Left renal pelvis (tissue), 4 donors: ENCODE results near the gene MPPED2. TPM values are rescaled to one million over a fixed set of nuclear protein-coding genes. Genes with fewer than 3 reads are reported as not detected.

Source experiments
- DNase-seq, 4 donors: peaks; one replicate each; pipeline ENCODE4 v3.0.0-alpha.2; 2013; ENCODE audit warnings: low read depth in 4 of 4, low spot score in 3 of 4
- polyA plus RNA-seq, 4 donors: library from polyadenylated mRNA; unstranded; fragments of 120-200 nt; gene quantifications; one replicate each; pipeline ENCODE4 v1.2.1, GENCODE V29; 2013; ENCODE audit not compliant: insufficient read length in 4 of 4

MPPED2 gene
- polyA plus RNA-seq, 4 donors, result 18.8 to 58.4 (median 22.3) TPM

GRCh38 chr11:30535818-30536217 is 50.3 kb downstream of the MPPED2 start:
- no peak for DNase-seq

DNA sequence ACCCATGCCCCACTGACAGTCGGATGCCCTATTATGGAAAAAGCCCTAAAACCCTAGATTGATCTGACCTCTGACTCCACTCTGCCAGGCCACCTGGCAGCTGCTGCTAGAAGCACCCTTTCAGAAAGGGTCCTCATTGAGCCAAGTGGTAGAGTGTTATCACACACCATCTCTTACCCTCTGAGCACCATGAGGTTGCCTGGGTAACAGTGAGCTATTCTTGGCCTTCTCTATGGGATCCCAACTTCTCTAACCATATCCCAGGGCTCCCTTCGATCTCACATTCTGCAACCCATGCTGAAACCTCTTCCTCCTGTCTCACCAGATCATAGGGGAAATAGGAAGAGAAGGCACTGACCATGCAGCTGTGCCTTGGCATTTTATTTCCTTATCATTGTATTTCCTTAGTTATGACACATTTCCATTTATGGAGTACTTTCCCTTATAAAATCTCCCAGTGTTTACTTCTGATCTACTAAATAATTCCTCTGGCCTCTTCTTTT is 52.7 kb downstream of the MPPED2 start:
- DNase-seq, result no peak

DNA sequence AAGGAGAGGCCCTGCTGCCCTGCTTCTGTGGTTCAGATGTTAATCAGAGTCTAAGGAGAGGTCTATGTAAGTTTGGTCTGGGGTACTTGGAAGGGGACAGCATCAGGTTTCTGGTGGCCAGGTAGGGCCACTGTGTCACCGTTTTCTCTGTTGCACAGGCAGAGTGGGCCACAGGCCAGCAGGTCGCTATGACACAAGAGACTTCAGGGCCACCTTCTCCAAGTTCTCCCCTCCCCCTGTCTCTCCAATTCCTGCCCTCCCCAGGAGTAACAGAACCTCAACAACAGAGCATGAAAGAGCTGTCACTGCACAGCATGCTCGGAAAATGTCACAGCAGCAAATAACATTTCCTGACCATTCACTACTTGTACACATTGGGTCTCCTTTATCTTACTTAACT is 58.6 kb downstream of the MPPED2 start:
- DNase-seq, result no peak

- no peak for DNase-seq
Measured at GRCh38 chr11:30526558-30526957, 59.6 kb downstream of the MPPED2 start.

DNA sequence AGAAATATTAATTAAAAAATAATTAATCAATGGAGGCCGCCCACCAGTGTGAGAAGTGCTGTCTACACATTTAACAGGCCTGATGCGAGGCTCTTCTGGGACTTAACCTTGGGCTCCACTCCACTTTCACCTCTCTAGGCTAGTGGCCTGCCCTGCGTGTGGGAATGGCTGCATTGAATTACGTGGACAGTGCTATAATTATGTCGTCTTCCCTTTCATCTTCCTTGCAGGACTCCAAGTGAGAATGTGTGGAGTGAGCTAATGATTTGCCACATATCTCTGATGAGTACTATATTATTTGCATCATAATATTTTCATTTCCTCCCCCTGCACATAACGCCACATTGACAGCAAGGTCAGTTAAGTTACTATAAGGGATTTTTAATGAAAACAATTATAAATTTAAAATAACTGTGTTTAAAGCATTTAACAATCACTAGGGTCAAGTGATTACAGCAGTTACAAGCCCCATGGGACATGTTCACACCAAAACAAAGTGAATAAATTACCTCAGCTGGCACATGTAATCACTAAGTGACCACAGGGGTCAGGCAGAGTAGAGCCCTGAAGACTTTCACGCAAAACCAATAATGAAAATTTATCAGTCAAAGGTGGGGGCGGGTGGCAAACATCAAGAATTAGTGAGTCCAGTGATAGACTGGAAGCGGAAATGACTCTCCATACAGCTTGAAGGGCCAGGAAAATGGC is 63.5 kb downstream of the MPPED2 start:
- DNase-seq, result no peak

DNA sequence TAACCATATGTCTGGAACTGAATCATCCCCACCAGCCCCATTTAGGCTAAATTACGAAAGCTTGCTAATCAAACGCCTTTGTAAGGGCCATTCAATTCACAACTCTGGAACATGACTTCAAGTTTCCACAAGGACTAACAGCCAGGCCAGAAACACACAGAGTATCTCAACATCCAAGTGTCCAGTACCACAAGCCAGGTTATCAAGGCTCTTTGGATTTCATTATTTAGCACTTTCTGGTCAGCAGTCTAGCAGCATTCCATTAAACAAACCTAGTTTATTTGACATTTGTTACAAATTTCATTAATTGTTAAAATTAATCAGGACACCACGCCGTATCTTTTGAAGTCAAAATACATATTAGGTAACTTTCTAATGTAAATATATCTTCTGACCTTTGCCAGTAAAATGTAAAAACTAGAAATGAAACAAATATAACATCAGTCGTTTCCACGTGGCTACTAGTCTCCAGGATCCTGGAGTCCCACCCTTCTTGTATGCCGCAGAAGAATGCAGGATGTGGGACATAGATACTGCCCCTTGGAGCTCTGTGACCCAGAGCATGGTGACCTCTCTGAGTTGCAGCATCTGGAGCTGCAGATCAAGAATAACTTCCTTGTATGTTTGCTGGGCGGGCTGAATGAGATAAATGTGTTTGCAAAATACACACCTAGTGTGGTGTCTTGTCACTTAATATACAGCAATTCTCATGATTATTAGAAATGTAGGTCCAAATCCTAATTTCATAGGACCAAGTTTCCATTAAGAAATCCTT is 64.7 kb downstream of the MPPED2 start:
- DNase-seq, result no peak

GRCh38 chr11:30513087-30513486 is 73.1 kb downstream of the MPPED2 start:
- no peak for DNase-seq

DNA sequence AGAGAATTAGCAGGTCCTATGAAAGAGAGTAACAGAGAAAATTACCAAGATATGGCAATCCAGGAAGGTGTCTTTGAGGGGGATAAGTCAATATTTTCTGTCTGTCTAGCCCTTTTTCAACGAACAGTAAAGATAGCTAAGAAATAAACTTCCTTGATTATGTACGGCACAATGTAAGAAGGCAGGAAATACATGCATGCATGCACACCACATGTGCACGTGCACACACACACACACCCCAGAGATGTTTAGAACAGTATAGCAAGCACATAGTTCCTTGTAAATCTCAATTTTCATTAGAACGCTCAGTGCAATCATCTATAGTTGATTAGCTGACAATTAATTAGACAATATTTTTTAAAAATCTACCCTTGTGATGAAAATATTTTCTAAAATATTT is 74.7 kb downstream of the MPPED2 start:
- DNase-seq, result no peak

GRCh38 chr11:30510750-30511149 is 75.4 kb downstream of the MPPED2 start:
- DNase-seq, result no peak

DNA sequence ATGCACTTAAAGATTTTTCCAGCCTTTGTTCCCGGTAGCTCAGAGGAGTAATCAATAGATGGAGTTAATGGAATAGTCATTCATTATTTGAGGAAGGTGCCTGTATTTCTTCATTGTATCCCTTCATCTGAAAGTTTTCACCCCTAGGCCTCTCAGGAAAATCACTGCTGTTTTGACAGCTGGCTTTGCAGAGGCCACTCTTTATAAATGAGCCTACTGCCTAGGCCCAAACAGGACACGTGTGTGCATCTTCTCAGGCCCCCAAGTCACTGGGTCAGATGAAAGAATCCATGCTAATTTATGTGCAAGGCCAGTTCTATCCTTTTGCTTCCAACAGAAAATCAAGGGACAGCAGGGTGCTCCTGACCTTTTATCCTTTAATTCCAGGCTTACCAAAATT is 76.8 kb downstream of the MPPED2 start:
- no peak for DNase-seq

DNA sequence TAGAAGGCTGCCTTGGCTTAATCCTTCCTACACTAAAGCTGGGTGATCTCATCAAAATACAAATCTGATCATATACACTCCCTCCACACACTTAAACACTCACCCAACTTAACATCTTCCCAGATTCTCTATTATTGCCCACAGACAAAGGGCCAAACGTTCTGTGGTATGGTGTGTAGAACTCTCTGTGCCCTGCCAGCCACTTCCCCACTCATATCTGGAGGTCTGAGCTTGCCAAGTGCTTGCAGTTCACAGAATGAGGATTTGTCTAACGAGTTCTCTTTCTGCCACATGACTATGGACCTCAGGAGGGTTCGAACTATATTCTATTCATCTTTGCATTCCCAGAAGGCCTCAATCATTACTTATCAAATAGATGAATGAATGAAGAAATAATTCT is 77.6 kb downstream of the MPPED2 start:
- no peak for DNase-seq

- DNase-seq, result no peak
Measured at GRCh38 chr11:30505603-30506002, 80.5 kb downstream of the MPPED2 start.

GRCh38 chr11:30504468-30504867 is 81.7 kb downstream of the MPPED2 start:
- peak in 1 of 4 donors; percentile 42 for DNase-seq

- DNase-seq, result no peak
Measured at GRCh38 chr11:30503156-30503555, 83.0 kb downstream of the MPPED2 start.

- DNase-seq, result no peak
Measured at GRCh38 chr11:30502305-30502704, 83.8 kb downstream of the MPPED2 start.

GRCh38 chr11:30501744-30502143 is 84.4 kb downstream of the MPPED2 start:
- no peak for DNase-seq

DNA sequence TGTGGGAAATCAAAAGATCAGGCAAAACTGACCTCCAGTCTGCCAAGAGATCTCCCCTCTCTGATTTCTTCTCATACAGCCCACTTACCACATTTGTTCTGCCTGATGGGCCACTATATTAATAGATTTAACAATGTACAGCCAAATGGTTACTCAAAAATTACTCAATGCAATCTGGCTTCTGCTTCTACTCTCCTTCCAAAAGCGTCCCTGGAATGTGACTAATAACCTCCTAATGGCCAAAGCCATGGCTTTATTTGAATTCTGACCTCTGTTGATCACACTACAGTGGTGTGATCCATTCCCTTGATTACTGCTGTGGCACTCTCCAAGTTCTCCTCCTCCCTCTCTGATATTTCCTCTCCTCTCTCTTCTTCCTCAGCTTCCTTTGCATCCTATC is 86.2 kb downstream of the MPPED2 start:
- no peak for DNase-seq

GRCh38 chr11:30497600-30497999 is 88.6 kb downstream of the MPPED2 start:
- no peak for DNase-seq

DNA sequence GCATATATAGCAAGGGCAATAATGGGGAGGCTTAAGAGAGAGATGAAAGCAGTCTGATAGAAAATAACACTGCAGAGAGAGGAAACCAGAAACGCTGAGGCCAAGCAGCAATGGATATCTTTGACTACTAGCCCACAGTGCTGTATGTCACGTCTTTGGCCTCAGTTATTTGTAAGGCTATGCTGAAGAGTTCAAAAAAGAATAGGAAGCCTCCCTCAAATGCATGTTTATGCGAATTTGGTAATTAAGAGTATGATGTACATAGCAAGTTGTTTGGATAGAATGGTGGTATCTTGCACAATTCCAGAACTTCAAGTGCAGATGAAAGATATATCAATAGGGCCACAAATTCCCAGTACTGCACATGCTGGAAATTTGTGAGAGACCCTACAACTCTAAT is 89.2 kb downstream of the MPPED2 start:
- DNase-seq, result no peak

- no peak for DNase-seq
Measured at GRCh38 chr11:30495437-30495836, 90.7 kb downstream of the MPPED2 start.

GRCh38 chr11:30489511-30489910 is 96.6 kb downstream of the MPPED2 start:
- no peak for DNase-seq

GRCh38 chr11:30489076-30489475 is 97.1 kb downstream of the MPPED2 start:
- no peak for DNase-seq
